CD8-positive, alpha-beta memory T cell (primary cell): ENCODE results near the gene EPS8L3. TPM values are rescaled to one million over a fixed set of nuclear protein-coding genes. Genes with fewer than 3 reads are reported as not detected.

Source experiments
- CTCF ChIA-PET: fragments of 350-600 bp; sonication (Branson Sonifier 250); formaldehyde crosslinking; loops from one replicate; lab custom pipeline; 2021; ENCODE audit warnings: antibody characterized with exemption; lab: Charles Lee
- POLR2A ChIA-PET: fragments of 350-600 bp; sonication (Branson Sonifier 250); formaldehyde crosslinking; loops from one replicate; lab custom pipeline; 2021; ENCODE audit warnings: antibody characterized with exemption; lab: Charles Lee
- DNase-seq, 5 donors: peaks; one replicate each; pipeline versions ENCODE4 v3.0.0 to v3.0.0-alpha.2; 2020 to 2022; ENCODE audit warnings: mixed read lengths in 1 of 5
- H3K27ac ChIP-seq: one replicate; pipeline ENCODE4 v1.7.0; 2013; ENCODE audit warnings: low read depth, mild to moderate bottlenecking, low read length, moderate library complexity
- H3K27me3 ChIP-seq: 2 replicates; pipeline ENCODE4 v1.7.0; 2013; ENCODE audit warnings: low read length, mild to moderate bottlenecking; ENCODE audit not compliant: insufficient read depth, poor library complexity, severe bottlenecking
- H3K36me3 ChIP-seq: 2 replicates; pipeline ENCODE4 v1.7.0; 2013; ENCODE audit warnings: mild to moderate bottlenecking, low read length, moderate library complexity; ENCODE audit not compliant: insufficient read depth
- H3K4me1 ChIP-seq: 2 replicates; pipeline ENCODE4 v1.7.0; 2013; ENCODE audit warnings: mild to moderate bottlenecking, low read length, moderate library complexity; ENCODE audit not compliant: insufficient read depth
- H3K4me3 ChIP-seq: 2 replicates; pipeline ENCODE4 v1.7.0; 2013; ENCODE audit warnings: mild to moderate bottlenecking, low read length
- H3K9me3 ChIP-seq: 2 replicates; pipeline ENCODE4 v1.7.0; 2013; ENCODE audit warnings: mild to moderate bottlenecking, low read length
- H3K27ac Mint-ChIP-seq, 8 donors: one replicate each; pipeline ENCODE4 v1.8.0; 2020 to 2021; ENCODE audit warnings: mixed read lengths in 8 of 8, mild to moderate bottlenecking in 6 of 8, inconsistent platforms in 3 of 8, moderate library complexity in 3 of 8
- H3K27me3 Mint-ChIP-seq, 2 donors: one replicate each; pipeline ENCODE4 v1.8.0; 2020 to 2021; ENCODE audit warnings: mixed read lengths in 2 of 2, mild to moderate bottlenecking in 1 of 2, moderate library complexity in 1 of 2
- H3K36me3 Mint-ChIP-seq, 3 donors: one replicate each; pipeline ENCODE4 v1.8.0; 2020 to 2021; ENCODE audit warnings: mixed read lengths in 3 of 3, inconsistent platforms in 1 of 3, mild to moderate bottlenecking in 1 of 3
- H3K4me1 Mint-ChIP-seq, 3 donors: one replicate each; pipeline ENCODE4 v1.8.0; 2020 to 2021; ENCODE audit warnings: mixed read lengths in 3 of 3, inconsistent platforms in 1 of 3, mild to moderate bottlenecking in 1 of 3
- H3K4me3 Mint-ChIP-seq, 7 donors: one replicate each; pipeline ENCODE4 v1.8.0; 2020 to 2021; ENCODE audit warnings: mixed read lengths in 7 of 7, mild to moderate bottlenecking in 6 of 7, moderate library complexity in 4 of 7, inconsistent platforms in 2 of 7
- H3K9me3 Mint-ChIP-seq, 5 donors: one replicate each; pipeline ENCODE4 v1.8.0; 2020 to 2022; ENCODE audit warnings: mixed read lengths in 5 of 5, mild to moderate bottlenecking in 3 of 5, moderate library complexity in 2 of 5, inconsistent platforms in 1 of 5
- polyA plus RNA-seq: library from polyadenylated mRNA; unstranded; fragments of 300-500 nt; fragmentation: Illumina TruSeq; gene quantifications from one replicate; pipeline ENCODE4 v1.2.3, GENCODE V29; 2021
- total RNA-seq, 2 experiments: library from RNA; stranded (reverse); gene quantifications; one replicate each; pipeline ENCODE4 v1.2.3, GENCODE V29; 2021

Gene EPS8L3
- total and polyA plus RNA-seq, 3 experiments from 2014 or later = not detected

- Mint-ChIP-seq H3K4me3 (no peak overlapping the region), H3K36me3 (no peaks in the 10 kb centered on the region), H3K9me3 (peaks cover 0 to under 1% (median 0%) of the 10 kb centered on the region in 5 donors), H3K27me3 (peaks cover 10 to 13% of the 10 kb centered on the region in 2 donors), H3K27ac (no peak overlapping the region), H3K4me1 (peaks cover 5 to 15% (median 5%) of the 10 kb centered on the region in 3 donors)
- Histone ChIP-seq H3K27me3 (no peaks in the 10 kb centered on the region), H3K36me3 (no peaks in the 10 kb centered on the region), H3K27ac (no peak overlapping the region), H3K9me3 (no peaks in the 10 kb centered on the region), H3K4me3 (no peak overlapping the region), H3K4me1 (peaks cover 4% of the 10 kb centered on the region)
- ChIA-PET POLR2A (no interaction called here), CTCF (interaction anchor here (0.7 to 27.0 kb wide), 10 partner anchors 9 to 230 kb away, joined by 3 to 520 read pairs (median 7); partner anchors contain the start of gene AHCYL1)
- DNase-seq = no peak
These were observed 11.7 kb upstream of the EPS8L3 start for GRCh38 chr1:109775398-109775797.

- Mint-ChIP-seq H3K9me3 (no peaks in the 10 kb centered on the region), H3K4me3 (no peak overlapping the region), H3K27ac (peak overlapping the region in 2 of 8 donors; percentile 6 to 33), H3K4me1 (peaks cover 5 to 15% (median 5%) of the 10 kb centered on the region in 3 donors), H3K36me3 (peaks cover 0 to 3% (median 0%) of the 10 kb centered on the region in 3 donors), H3K27me3 (peaks cover 10 to 19% of the 10 kb centered on the region in 2 donors)
- no peaks in the 10 kb centered on the region for H3K9me3 ChIP-seq
- H3K27ac ChIP-seq = no peak overlapping the region
- peaks cover 4% of the 10 kb centered on the region for H3K4me1 ChIP-seq
- ChIA-PET POLR2A (interaction anchor here (0.7 to 1.4 kb wide), 2 partner anchors 134 to 211 kb away, joined by 3 to 5 read pairs; partner anchors contain the start of gene AHCYL1), CTCF (interaction anchor here (0.8 to 27.0 kb wide), 15 partner anchors 9 to 290 kb away, joined by 3 to 520 read pairs (median 7); partner anchors contain the start of genes AHCYL1, ATXN7L2 and GNAI3)
- no peak for DNase-seq
- H3K27me3 ChIP-seq = no peaks in the 10 kb centered on the region
- H3K4me3 ChIP-seq = no peak overlapping the region
- H3K36me3 ChIP-seq = no peaks in the 10 kb centered on the region
These were observed 10.3 kb upstream of the EPS8L3 start for GRCh38 chr1:109773900-109774485.

GRCh38 chr1:109773203-109773899 is 9.6 kb upstream of the EPS8L3 start:
- ChIA-PET CTCF (interaction anchor here (0.9 to 27.0 kb wide), 13 partner anchors 8 to 238 kb away, joined by 3 to 520 read pairs (median 7); partner anchors contain the start of genes AHCYL1 and GNAI3), POLR2A (interaction anchor here (0.7 to 1.4 kb wide), 2 partner anchors 133 to 211 kb away, joined by 3 to 5 read pairs; partner anchors contain the start of gene AHCYL1)
- H3K36me3 Mint-ChIP-seq = peaks cover 0 to 3% (median 0%) of the 10 kb centered on the region in 3 donors
- H3K27me3 Mint-ChIP-seq = peaks cover 10 to 19% of the 10 kb centered on the region in 2 donors
- DNase-seq = peak; percentile 27 to 81 (median 61)
- no peak overlapping the region for H3K4me3 ChIP-seq
- peaks cover 5 to 15% (median 5%) of the 10 kb centered on the region in 3 donors for H3K4me1 Mint-ChIP-seq
- no peaks in the 10 kb centered on the region for H3K9me3 ChIP-seq
- H3K4me3 Mint-ChIP-seq = no peak overlapping the region
- no peaks in the 10 kb centered on the region for H3K9me3 Mint-ChIP-seq
- H3K27ac Mint-ChIP-seq = peak overlapping the region in 2 of 8 donors; percentile 6 to 33
- no peak overlapping the region for H3K27ac ChIP-seq
- no peaks in the 10 kb centered on the region for H3K27me3 ChIP-seq
- peaks cover 4% of the 10 kb centered on the region for H3K4me1 ChIP-seq
- no peaks in the 10 kb centered on the region for H3K36me3 ChIP-seq

- ChIA-PET CTCF (interaction anchor here (0.9 to 27.0 kb wide), 9 partner anchors 7 to 227 kb away, joined by 3 to 520 read pairs (median 22); partner anchors contain the start of genes AHCYL1 and GNAI3), POLR2A (interaction anchor here (0.7 kb wide), 1 partner anchor 103 kb away, joined by 4 read pairs; no protein-coding TSS in a partner anchor)
- Histone ChIP-seq H3K36me3 (no peaks in the 10 kb centered on the region), H3K4me1 (peaks cover 4% of the 10 kb centered on the region), H3K9me3 (no peaks in the 10 kb centered on the region), H3K4me3 (no peak overlapping the region), H3K27ac (no peak overlapping the region), H3K27me3 (no peaks in the 10 kb centered on the region)
- H3K27me3 Mint-ChIP-seq = peaks cover 10 to 19% of the 10 kb centered on the region in 2 donors
- peaks cover 0 to 3% (median 0%) of the 10 kb centered on the region in 3 donors for H3K36me3 Mint-ChIP-seq
- H3K9me3 Mint-ChIP-seq = no peaks in the 10 kb centered on the region
- no peak for DNase-seq
- H3K4me1 Mint-ChIP-seq = peaks cover 5 to 15% (median 5%) of the 10 kb centered on the region in 3 donors
- H3K4me3 Mint-ChIP-seq = no peak overlapping the region
- peak overlapping the region in 1 of 8 donors; percentile 61 for H3K27ac Mint-ChIP-seq
These were observed 9.0 kb upstream of the EPS8L3 start for GRCh38 chr1:109772658-109773202.

GRCh38 chr1:109771712-109772657 is 8.3 kb upstream of the EPS8L3 start:
- Mint-ChIP-seq H3K9me3 (no peaks in the 10 kb centered on the region), H3K4me1 (peaks cover 5 to 11% (median 5%) of the 10 kb centered on the region in 3 donors), H3K27ac (peak overlapping the region in 4 of 8 donors; percentile 23 to 61 (median 36)), H3K36me3 (peaks cover 0 to 3% (median 0%) of the 10 kb centered on the region in 3 donors), H3K27me3 (peaks cover 10 to 19% of the 10 kb centered on the region in 2 donors), H3K4me3 (no peak overlapping the region)
- POLR2A ChIA-PET = interaction anchor here (0.7 kb wide), 1 partner anchor 102 kb away, joined by 4 read pairs; no protein-coding TSS in a partner anchor
- Histone ChIP-seq H3K27me3 (no peaks in the 10 kb centered on the region), H3K4me1 (peaks cover 2% of the 10 kb centered on the region), H3K36me3 (no peaks in the 10 kb centered on the region), H3K27ac (no peak overlapping the region), H3K4me3 (no peak overlapping the region), H3K9me3 (no peaks in the 10 kb centered on the region)
- CTCF ChIA-PET = interaction anchor here (0.9 to 27.0 kb wide), 6 partner anchors 19 to 226 kb away, joined by 3 to 520 read pairs (median 25); partner anchors contain the start of genes AHCYL1 and GNAI3
- DNase-seq = peak in 1 of 5 donors; percentile 41

- Histone ChIP-seq H3K4me1 (no peaks in the 10 kb centered on the region), H3K27me3 (no peaks in the 10 kb centered on the region), H3K27ac (no peak overlapping the region), H3K9me3 (no peaks in the 10 kb centered on the region), H3K36me3 (no peaks in the 10 kb centered on the region), H3K4me3 (no peak overlapping the region)
- Mint-ChIP-seq H3K27ac (peak overlapping the region in 2 of 8 donors; percentile 57 to 63), H3K4me1 (peaks cover 4 to 5% (median 5%) of the 10 kb centered on the region in 3 donors), H3K36me3 (peaks cover 0 to 3% (median 0%) of the 10 kb centered on the region in 3 donors), H3K27me3 (peaks cover 5 to 14% of the 10 kb centered on the region in 2 donors), H3K9me3 (no peaks in the 10 kb centered on the region), H3K4me3 (no peak overlapping the region)
- DNase-seq = peak in 1 of 5 donors; percentile 37
- CTCF ChIA-PET = interaction anchor here (0.7 to 27.0 kb wide), 3 partner anchors 20 to 212 kb away, joined by 3 to 520 read pairs (median 117); partner anchors contain the start of gene AHCYL1
- POLR2A ChIA-PET = no interaction called here
These were observed 6.8 kb upstream of the EPS8L3 start for GRCh38 chr1:109770331-109771095.
